ENCODE measurements around the gene EPHA7.

Gene EPHA7

GRCh38 chr6:93393554-93394074 lies 25.7 kb downstream of the EPHA7 start:
- no peak for DNase-seq (ENCODE audit: low read depth)

- DNase-seq (ENCODE audit: low read depth): no peak
These were observed 26.6 kb downstream of the EPHA7 start for GRCh38 chr6:93392797-93393196.

GRCh38 chr6:93391965-93392364 lies 27.4 kb downstream of the EPHA7 start:
- no peak for DNase-seq (ENCODE audit: low read depth)

- no peak for DNase-seq (ENCODE audit: low read depth)
These were observed 30.2 kb downstream of the EPHA7 start for GRCh38 chr6:93389192-93389591.

GRCh38 chr6:93388070-93388469 lies 31.3 kb downstream of the EPHA7 start:
- no peak for DNase-seq (ENCODE audit: low read depth)

GRCh38 chr6:93376026-93376540 lies 43.3 kb downstream of the EPHA7 start:
- no peak for DNase-seq (ENCODE audit: low read depth)

- no peak for DNase-seq (ENCODE audit: low read depth)
These were observed 45.9 kb downstream of the EPHA7 start for GRCh38 chr6:93373445-93373844.

GRCh38 chr6:93371756-93372155 lies 47.6 kb downstream of the EPHA7 start:
- no peak for DNase-seq (ENCODE audit: low read depth)

GRCh38 chr6:93369586-93370134 lies 49.7 kb downstream of the EPHA7 start:
- DNase-seq (ENCODE audit: low read depth): no peak

GRCh38 chr6:93366506-93366905 lies 52.9 kb downstream of the EPHA7 start:
- DNase-seq (ENCODE audit: low read depth): no peak

- DNase-seq (ENCODE audit: low read depth): no peak
These were observed 53.9 kb downstream of the EPHA7 start for GRCh38 chr6:93365445-93365844.

- no peak for DNase-seq (ENCODE audit: low read depth)
These were observed 60.9 kb downstream of the EPHA7 start for GRCh38 chr6:93358435-93358834.

- no peak for DNase-seq (ENCODE audit: low read depth)
These were observed 66.8 kb downstream of the EPHA7 start for GRCh38 chr6:93352604-93353003.

- DNase-seq (ENCODE audit: low read depth): no peak
These were observed 68.1 kb downstream of the EPHA7 start for GRCh38 chr6:93351222-93351621.

- DNase-seq (ENCODE audit: low read depth): no peak
These were observed 68.6 kb downstream of the EPHA7 start for GRCh38 chr6:93350774-93351173.

GRCh38 chr6:93344333-93344835 lies 75.0 kb downstream of the EPHA7 start:
- no peak for DNase-seq (ENCODE audit: low read depth)

GRCh38 chr6:93343476-93343875 lies 75.9 kb downstream of the EPHA7 start:
- no peak for DNase-seq (ENCODE audit: low read depth)

- no peak for DNase-seq (ENCODE audit: low read depth)
These were observed 77.3 kb downstream of the EPHA7 start for GRCh38 chr6:93341900-93342613.

GRCh38 chr6:93337772-93338394 lies 81.5 kb downstream of the EPHA7 start:
- DNase-seq (ENCODE audit: low read depth): no peak

GRCh38 chr6:93337014-93337413 lies 82.3 kb downstream of the EPHA7 start:
- no peak for DNase-seq (ENCODE audit: low read depth)

- no peak for DNase-seq (ENCODE audit: low read depth)
These were observed 89.9 kb downstream of the EPHA7 start for GRCh38 chr6:93329301-93330000.

GRCh38 chr6:93327857-93328256 lies 91.5 kb downstream of the EPHA7 start:
- no peak for DNase-seq (ENCODE audit: low read depth)
